GM19238 (cell line): Measurements from ENCODE around the gene ICE1.

Experiments
- DNase-seq: peaks from one replicate; pipeline ENCODE4 v3.0.0; 2011; ENCODE audit warnings: low spot score; ENCODE audit not compliant: insufficient read length

The ICE1 gene

GRCh38 chr5:5533927-5534326, 111.5 kb downstream of the ICE1 start:
- no peak for DNase-seq

GRCh38 chr5:5534333-5534732, 111.9 kb downstream of the ICE1 start:
- DNase-seq = no peak

- DNase-seq = no peak
Observed at GRCh38 chr5:5536871-5537270, 114.4 kb downstream of the ICE1 start.

GRCh38 chr5:5537426-5537825, 114.9 kb downstream of the ICE1 start:
- no peak for DNase-seq

GRCh38 chr5:5539590-5539989, 117.1 kb downstream of the ICE1 start:
- no peak for DNase-seq
